Measurements from ENCODE around the gene KNSTRN.

- no peak for TF ChIP-seq CTCF (IDR thresholded peaks at IDR 0.05; ENCODE audit: low read depth, low read length)
- TF ChIP-seq EZH2phosphoT487 (IDR thresholded peaks at IDR 0.05; ENCODE audit: low read depth): no peak
These were observed 12.6 kb upstream of the KNSTRN start for GRCh38 chr15:40369971-40370370.

Data from OCI-LY3 (cell line).